GM12892 (cell line): Measurements from ENCODE around the gene PFDN1.

Experiments
- POLR2A ChIP-seq: IDR thresholded peaks from 2 replicates; pipeline ENCODE4 v1.6.1; 2011; ENCODE audit warnings: low read depth, low read length, control low read depth
- POLR2AphosphoS5 ChIP-seq: IDR thresholded peaks from 2 replicates; pipeline ENCODE4 v1.6.1; 2011; ENCODE audit warnings: low read depth, low read length, control low read depth
- TAF1 ChIP-seq: IDR thresholded peaks from 2 replicates; pipeline ENCODE4 v1.6.1; 2011; ENCODE audit warnings: low read depth, mild to moderate bottlenecking, control low read depth, low read length, borderline replicate concordance

- TF ChIP-seq TAF1 (no peak), POLR2A (no peak), POLR2AphosphoS5 (no peak)
Measured at GRCh38 chr5:140322751-140323731, 20.1 kb upstream of the PFDN1 start.
